HFFc6 (cell line): ENCODE measurements around the gene KRT86. TPM values are rescaled to one million over a fixed set of nuclear protein-coding genes. Genes with fewer than 3 reads are reported as not detected.
"Not testable (repeated sequence)": the region's sequence is repeated elsewhere in the genome, so short reads cannot be mapped to it uniquely, and the experiment has no call there.

Experiments
- DNase-seq: peaks from one replicate; pipeline ENCODE4 v3.0.0-alpha.2; 2018
- H3K27ac Mint-ChIP-seq: 2 replicates; pipeline ENCODE4 v1.8.0; 2020; ENCODE audit warnings: mild to moderate bottlenecking, mixed read lengths
- H3K27me3 Mint-ChIP-seq: 2 replicates; pipeline ENCODE4 v1.8.0; 2021; ENCODE audit warnings: mild to moderate bottlenecking, moderate library complexity, mixed read lengths; ENCODE audit not compliant: insufficient read depth
- H3K36me3 Mint-ChIP-seq: 2 replicates; pipeline ENCODE4 v1.8.0; 2021; ENCODE audit warnings: low read depth, mixed read lengths
- H3K4me1 Mint-ChIP-seq: 2 replicates; pipeline ENCODE4 v1.8.0; 2020; ENCODE audit warnings: low read depth, mixed read lengths
- H3K4me3 Mint-ChIP-seq: 2 replicates; pipeline ENCODE4 v1.8.0; 2020; ENCODE audit warnings: mild to moderate bottlenecking, moderate library complexity, mixed read lengths
- H3K9me3 Mint-ChIP-seq: 2 replicates; pipeline ENCODE4 v1.8.0; 2020; ENCODE audit warnings: mild to moderate bottlenecking, mixed read lengths
- CTCF ChIP-seq: fragments of 200-600 bp; sonication (generic); IDR thresholded peaks from 2 replicates; pipeline ENCODE4 v1.5.0; 2021; ENCODE audit warnings: antibody characterized with exemption, mild to moderate bottlenecking
- total RNA-seq, 6 experiments: library from RNA; stranded (reverse); fragmentation: NEBNext Ultra II Directional; extraction: Animal tissue kit (Norgen Biotek cat#: 25700); gene quantifications; 2 replicates in 1 of 6; 3 replicates in 5 of 6; pipeline ENCODE4 v1.2.3, GENCODE V29; 2021

KRT86 gene
- total RNA-seq, 6 experiments from 2014 or later: 0.15 to 0.26 (median 0.19) TPM; not detected in 1

GRCh38 chr12:52236386-52237050 is 37.9 kb upstream of the KRT86 start:
- no peak overlapping the region for H3K27ac Mint-ChIP-seq
- H3K36me3 Mint-ChIP-seq: no peaks in the 10 kb centered on the region
- TF ChIP-seq CTCF: no peak
- peaks cover 45% of the 10 kb centered on the region for H3K4me1 Mint-ChIP-seq
- no peaks in the 10 kb centered on the region for H3K9me3 Mint-ChIP-seq
- no peak overlapping the region for H3K4me3 Mint-ChIP-seq
- no peak for DNase-seq
- peaks cover 2% of the 10 kb centered on the region; the same call in 1 of the 2 replicates for H3K27me3 Mint-ChIP-seq

- H3K4me1 Mint-ChIP-seq: peaks cover 43% of the 10 kb centered on the region
- H3K9me3 Mint-ChIP-seq: no peaks in the 10 kb centered on the region
- no peak overlapping the region for H3K27ac Mint-ChIP-seq
- H3K27me3 Mint-ChIP-seq: peaks cover 2% of the 10 kb centered on the region; the same call in 1 of the 2 replicates
- no peak for DNase-seq
- H3K4me3 Mint-ChIP-seq: no peak overlapping the region
- no peak for TF ChIP-seq CTCF
- H3K36me3 Mint-ChIP-seq: no peaks in the 10 kb centered on the region
Measured at GRCh38 chr12:52238207-52238840, 36.1 kb upstream of the KRT86 start.

GRCh38 chr12:52238916-52239646 is 35.4 kb upstream of the KRT86 start:
- no peaks in the 10 kb centered on the region for H3K36me3 Mint-ChIP-seq
- peaks cover 51% of the 10 kb centered on the region for H3K4me1 Mint-ChIP-seq
- H3K4me3 Mint-ChIP-seq: no peak overlapping the region
- DNase-seq: no peak
- no peaks in the 10 kb centered on the region for H3K9me3 Mint-ChIP-seq
- no peak for TF ChIP-seq CTCF
- no peak overlapping the region; the same call in 1 of the 2 replicates for H3K27ac Mint-ChIP-seq
- no peaks in the 10 kb centered on the region for H3K27me3 Mint-ChIP-seq

- no peak for TF ChIP-seq CTCF
- DNase-seq: no peak
- H3K9me3 Mint-ChIP-seq: no peaks in the 10 kb centered on the region
- H3K4me3 Mint-ChIP-seq: no peak overlapping the region
- no peaks in the 10 kb centered on the region for H3K36me3 Mint-ChIP-seq
- no peaks in the 10 kb centered on the region for H3K27me3 Mint-ChIP-seq
- peaks cover 52% of the 10 kb centered on the region for H3K4me1 Mint-ChIP-seq
- no peak overlapping the region for H3K27ac Mint-ChIP-seq
Measured at GRCh38 chr12:52239767-52240166, 34.7 kb upstream of the KRT86 start.

GRCh38 chr12:52240247-52240646 is 34.2 kb upstream of the KRT86 start:
- not testable (repeated sequence) for H3K4me3 Mint-ChIP-seq, DNase-seq, H3K27me3 Mint-ChIP-seq, H3K27ac Mint-ChIP-seq, H3K9me3 Mint-ChIP-seq, H3K36me3 Mint-ChIP-seq
- H3K4me1 Mint-ChIP-seq: peaks cover 52% of the 10 kb centered on the region
